Measurements from ENCODE around the gene STIP1.

DNA sequence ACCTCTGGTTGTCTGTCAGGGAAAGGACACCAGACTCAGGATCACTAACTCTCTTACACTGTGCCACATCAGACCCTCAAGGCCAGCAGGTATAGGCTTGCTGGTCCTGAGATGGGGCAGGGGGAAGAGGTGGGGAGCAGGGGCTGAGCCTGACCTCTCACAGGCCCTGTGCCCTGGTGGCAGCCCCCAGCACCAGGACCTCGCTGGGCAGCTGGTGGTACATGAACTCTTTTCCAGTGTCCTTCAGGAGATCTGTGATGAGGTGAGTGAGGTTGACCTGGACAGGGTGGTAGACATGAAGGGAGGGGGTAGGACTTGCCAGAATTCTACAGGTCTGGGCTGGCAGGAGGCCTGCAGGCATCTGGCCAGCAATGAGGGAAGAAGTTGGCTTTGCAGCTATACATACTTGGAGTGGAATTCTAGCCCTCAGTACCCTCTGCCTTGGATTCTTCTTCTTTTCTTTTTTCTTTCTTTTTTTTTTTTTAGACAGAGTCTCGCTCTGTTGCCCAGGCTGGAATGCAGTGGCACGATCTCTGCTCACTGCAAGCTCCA lies 41.5 kb downstream of the STIP1 start:
- TF ChIP-seq POLR2A (IDR thresholded peaks at IDR 0.05; ENCODE audit: low read length) (no peak), GATA1 (IDR thresholded peaks at IDR 0.05; ENCODE audit: low read depth, low read length) (no peak)

Measured in erythroblast (primary cell).